K562 (cell line): ENCODE measurements around the gene ZNF48. TPM values are rescaled to one million over a fixed set of nuclear protein-coding genes. Genes with fewer than 3 reads are reported as not detected.
A peak's percentile ranks its signal among the peaks of the same experiment; 100 is the strongest.

Experiments used
- BCL6 ChIP-seq: fragments of 250-450 bp; sonication (Bioruptor Pico); IDR thresholded peaks from 2 replicates; pipeline ENCODE4 v1.4.0; 2020
- CBFB ChIP-seq: sonication (generic); formaldehyde crosslinking; IDR thresholded peaks from 2 replicates; pipeline ENCODE4 v1.4.0; 2020; ENCODE audit warnings: mild to moderate bottlenecking, missing genetic modification reagents
- DACH1 ChIP-seq: fragments of 450-650 bp; IDR thresholded peaks from 2 replicates; pipeline ENCODE4 v1.6.1; 2018; ENCODE audit not compliant: partially characterized antibody
- FOXJ2 ChIP-seq: fragments of 200-800 bp; sonication (Bioruptor generic); IDR thresholded peaks from 2 replicates; pipeline ENCODE4 v1.6.1; 2016; ENCODE audit warnings: missing genetic modification characterization, missing compliant biosample characterization
- GABPA ChIP-seq: fragments of 200-800 bp; sonication (Bioruptor generic); conservative IDR thresholded peaks from 2 replicates; pipeline ENCODE4 v1.6.1; 2016; ENCODE audit warnings: low read depth, missing genetic modification characterization, missing compliant biosample characterization
- HDAC3 ChIP-seq: fragments of 450-650 bp; IDR thresholded peaks from 2 replicates; pipeline ENCODE4 v1.6.1; 2018; ENCODE audit warnings: borderline replicate concordance, mild to moderate bottlenecking, moderate library complexity; ENCODE audit not compliant: partially characterized antibody
- ILF3 ChIP-seq: fragments of 450-650 bp; IDR thresholded peaks from 2 replicates; pipeline ENCODE4 v1.6.1; 2018; ENCODE audit warnings: antibody characterized with exemption, mild to moderate bottlenecking, moderate library complexity, borderline replicate concordance
- IRF2 ChIP-seq: sonication (generic); formaldehyde crosslinking; IDR thresholded peaks from 2 replicates; pipeline ENCODE4 v1.8.1; 2022; ENCODE audit warnings: mild to moderate bottlenecking, missing genetic modification reagents
- MAZ ChIP-seq, 2 experiments: fragments of 450-650 bp in 1 of 2; sonication (generic) in 1 of 2; formaldehyde crosslinking; IDR thresholded peaks in 1 of 2; conservative IDR thresholded peaks in 1 of 2; 2 replicates each; pipeline versions ENCODE4 v1.4.0 to v1.5.0; 2020; ENCODE audit warnings: mild to moderate bottlenecking in 1 of 2, missing genetic modification reagents in 1 of 2
- MCM2 ChIP-seq: fragments of 450-650 bp; IDR thresholded peaks from 2 replicates; pipeline ENCODE4 v1.6.1; 2017; ENCODE audit warnings: low read depth, mild to moderate bottlenecking
- MCM7 ChIP-seq, 2 experiments: fragments of 450-650 bp; IDR thresholded peaks; 2 replicates each; pipeline ENCODE4 v1.6.1; 2016 to 2018
- MEF2A ChIP-seq: IDR thresholded peaks from 2 replicates; pipeline ENCODE4 v1.6.1; 2011; ENCODE audit warnings: low read depth, mild to moderate bottlenecking, low read length, moderate library complexity; ENCODE audit not compliant: control insufficient read depth
- NBN ChIP-seq: fragments of 450-650 bp; IDR thresholded peaks from 2 replicates; pipeline ENCODE4 v1.6.1; 2016; ENCODE audit warnings: low read depth, mild to moderate bottlenecking
- NCOA6 ChIP-seq: fragments of 450-650 bp; IDR thresholded peaks from 2 replicates; pipeline ENCODE4 v1.6.1; 2017; ENCODE audit warnings: mild to moderate bottlenecking
- PCBP1 ChIP-seq: fragments of 200-400 bp; formaldehyde crosslinking; IDR thresholded peaks from 2 replicates; pipeline ENCODE4 v1.6.1; 2018; ENCODE audit warnings: mild to moderate bottlenecking, low read depth, low read length; ENCODE audit not compliant: poor library complexity, severe bottlenecking
- PPARD ChIP-seq: fragments of 250-450 bp; sonication (Bioruptor Pico); IDR thresholded peaks from 2 replicates; pipeline ENCODE4 v1.8.0; 2022; ENCODE audit warnings: inconsistent platforms, mild to moderate bottlenecking, moderate library complexity
- RFX5 ChIP-seq: IDR thresholded peaks from 2 replicates; pipeline ENCODE4 v1.6.1; 2011; ENCODE audit warnings: low read depth, mild to moderate bottlenecking, improper control_type of control experiment, low read length
- SMAD3 ChIP-seq: fragments of 450-650 bp; formaldehyde crosslinking; conservative IDR thresholded peaks from 2 replicates; pipeline ENCODE4 v1.4.0; 2020; ENCODE audit warnings: mild to moderate bottlenecking
- SOX6 ChIP-seq: fragments of 450-650 bp; IDR thresholded peaks from 2 replicates; pipeline ENCODE4 v1.6.1; 2014; ENCODE audit warnings: mild to moderate bottlenecking
- YY1 ChIP-seq, 3 experiments: IDR thresholded peaks; 2 replicates each; pipeline ENCODE4 v1.6.1; 2011; ENCODE audit warnings: low read length in 2 of 3, mild to moderate bottlenecking in 2 of 3, moderate library complexity in 2 of 3, borderline replicate concordance in 1 of 3, control low read depth in 1 of 3, low read depth in 1 of 3; ENCODE audit not compliant: insufficient read depth in 3 of 3, insufficient replicate concordance in 2 of 3, control insufficient read depth in 1 of 3, insufficient read length in 1 of 3; ENCODE audit errors: extremely low read depth in 1 of 3
- ZNF175 ChIP-seq: fragments of 200-800 bp; sonication (Bioruptor generic); IDR thresholded peaks from 2 replicates; pipeline ENCODE4 v1.6.1; 2016; ENCODE audit warnings: low read depth, mild to moderate bottlenecking, missing genetic modification characterization, missing compliant biosample characterization
- ZNF232 ChIP-seq: sonication (generic); formaldehyde crosslinking; IDR thresholded peaks from 2 replicates; pipeline ENCODE4 v1.8.0; 2022; ENCODE audit warnings: mild to moderate bottlenecking, missing genetic modification reagents
- ZNF57 ChIP-seq: fragments of 450-650 bp; formaldehyde crosslinking; IDR thresholded peaks from 2 replicates; pipeline ENCODE4 v1.4.0; 2020; ENCODE audit warnings: mild to moderate bottlenecking, moderate library complexity
- ZNF696 ChIP-seq: fragments of 250-450 bp; sonication (Bioruptor Pico); conservative IDR thresholded peaks from 2 replicates; pipeline ENCODE4 v1.4.0; 2020; ENCODE audit warnings: mild to moderate bottlenecking, moderate library complexity
- ZNF717 ChIP-seq: fragments of 250-450 bp; sonication (Bioruptor Pico); IDR thresholded peaks from 2 replicates; pipeline ENCODE4 v1.5.0; 2021
- polyA plus RNA-seq, 8 experiments: library from polyadenylated mRNA; depleted of rRNA in 4 of 8; stranded (reverse) in 5 of 8; unstranded in 3 of 8; fragments of >200 nt; fragmentation: Nextera tagmentation in 2 of 8; fragmentation: Illumina TruSeq in 1 of 8; extraction: Ambion mirVana in 2 of 8; extraction: Trizol in 1 of 8; gene quantifications; 2 replicates each; pipeline versions ENCODE4 v1.2.1 to v1.2.3, GENCODE V29; 2011 to 2014; ENCODE audit warnings: inconsistent platforms in 1 of 8, missing spikeins in 1 of 8
- total RNA-seq, 7 experiments: library from RNA; depleted of rRNA in 6 of 7; stranded (reverse); fragments of >200 nt in 6 of 7; fragmentation: Illumina TruSeq in 2 of 7; extraction: Trizol in 2 of 7; gene quantifications; 2 replicates each; pipeline versions ENCODE4 v1.2.1 to v1.2.3, GENCODE V29; 2011 to 2021; ENCODE audit warnings: low replicate concordance in 1 of 7
- TF ChIP-seq, protein P1 (sequence below): sonication (generic); formaldehyde crosslinking; IDR thresholded peaks from 2 replicates; pipeline ENCODE4 v1.8.1; 2023; ENCODE audit warnings: mild to moderate bottlenecking, missing genetic modification reagents

The ZNF48 gene
- total and polyA plus RNA-seq, 9 of the 15 experiments (the other 6 are each of a cell fraction or from before 2014, with no cell fraction given) = 0.38 to 11.6 (median 4.7) TPM

DNA sequence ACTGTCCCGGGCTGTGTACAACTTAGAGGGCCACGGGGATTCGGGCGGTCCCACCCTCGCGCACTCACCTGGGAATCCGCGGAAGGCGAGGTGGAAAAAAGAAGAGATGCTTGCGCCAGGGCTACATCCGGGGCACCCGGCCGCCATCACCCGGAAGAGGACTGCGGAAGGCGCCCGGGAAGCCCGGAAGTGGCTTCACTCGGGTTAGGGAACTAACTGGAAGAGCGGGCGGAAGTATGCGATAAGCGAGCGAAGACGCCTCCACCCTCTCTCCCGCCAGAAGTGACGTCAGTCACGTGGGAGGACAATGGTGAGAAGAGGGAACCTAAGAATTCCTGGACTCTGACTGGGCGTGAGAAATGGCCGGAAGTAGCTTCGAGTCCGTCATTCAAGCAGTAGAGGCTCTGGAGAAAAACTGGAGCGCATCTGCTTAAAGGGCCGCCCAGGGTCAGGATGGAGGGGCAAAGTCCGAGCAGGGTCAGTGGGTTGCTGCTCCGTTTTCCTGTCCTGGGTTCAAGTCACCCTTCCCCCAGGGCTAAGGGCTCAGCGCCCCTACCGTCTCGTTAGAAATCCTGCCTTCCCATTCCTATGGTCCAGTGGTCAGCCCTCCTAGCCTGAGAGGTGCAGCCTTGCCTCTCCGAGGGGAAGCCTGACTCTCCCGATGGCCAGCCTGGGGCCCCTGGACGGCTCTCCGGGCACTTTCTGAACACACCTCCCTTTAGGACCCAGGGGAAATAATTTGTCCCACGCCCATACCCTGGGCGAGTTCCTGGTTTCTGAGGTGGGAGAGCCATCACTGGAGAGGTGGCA, 39.9 kb upstream of the ZNF48 start, which contains the start of gene CD2BP2 (continued):
- peak; percentile 58 to 93 (median 91) for TF ChIP-seq YY1 (IDR thresholded peaks at IDR 0.05; ENCODE audit: borderline replicate concordance in 1 of 3, control insufficient read depth in 1 of 3, extremely low read depth in 1 of 3, insufficient read depth in 3 of 3, insufficient read length in 1 of 3, insufficient replicate concordance in 2 of 3, low read depth in 1 of 3, low read length in 2 of 3)
- TF ChIP-seq MAZ (CRISPR knock-in tag; conservative IDR thresholded peaks at IDR 0.05 in 1 of 2, IDR thresholded peaks at IDR 0.05 in 1 of 2) = peak; percentile 55 to 67; a peak in 2 of 4 replicates
- 0 out of 2 replicates have a peak, but pooled peaks have one; percentile 65 for TF ChIP-seq ZNF717 (CRISPR knock-in tag)
- TF ChIP-seq SOX6 = peak; percentile 82; the same call in 1 of the 2 replicates
- peak; percentile 76; the same call in 1 of the 2 replicates for TF ChIP-seq NCOA6
- no peak for TF ChIP-seq MCM7 (IDR thresholded peaks at IDR 0.05)
- TF ChIP-seq ZNF232 (CRISPR knock-in tag) = peak; percentile 78; the same call in 1 of the 2 replicates
- TF ChIP-seq BCL6 = no peak
- peak; percentile 100 for TF ChIP-seq GABPA (tag)
- TF ChIP-seq SMAD3 (CRISPR knock-in tag) = no peak
- peak; percentile 45 for TF ChIP-seq HDAC3
- TF ChIP-seq ZNF696 (CRISPR knock-in tag) = no peak
- TF ChIP-seq, protein P1, sequence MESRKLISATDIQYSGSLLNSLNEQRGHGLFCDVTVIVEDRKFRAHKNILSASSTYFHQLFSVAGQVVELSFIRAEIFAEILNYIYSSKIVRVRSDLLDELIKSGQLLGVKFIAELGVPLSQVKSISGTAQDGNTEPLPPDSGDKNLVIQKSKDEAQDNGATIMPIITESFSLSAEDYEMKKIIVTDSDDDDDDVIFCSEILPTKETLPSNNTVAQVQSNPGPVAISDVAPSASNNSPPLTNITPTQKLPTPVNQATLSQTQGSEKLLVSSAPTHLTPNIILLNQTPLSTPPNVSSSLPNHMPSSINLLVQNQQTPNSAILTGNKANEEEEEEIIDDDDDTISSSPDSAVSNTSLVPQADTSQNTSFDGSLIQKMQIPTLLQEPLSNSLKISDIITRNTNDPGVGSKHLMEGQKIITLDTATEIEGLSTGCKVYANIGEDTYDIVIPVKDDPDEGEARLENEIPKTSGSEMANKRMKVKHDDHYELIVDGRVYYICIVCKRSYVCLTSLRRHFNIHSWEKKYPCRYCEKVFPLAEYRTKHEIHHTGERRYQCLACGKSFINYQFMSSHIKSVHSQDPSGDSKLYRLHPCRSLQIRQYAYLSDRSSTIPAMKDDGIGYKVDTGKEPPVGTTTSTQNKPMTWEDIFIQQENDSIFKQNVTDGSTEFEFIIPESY = peak; percentile 13
- TF ChIP-seq ZNF57 (CRISPR knock-in tag) = no peak
- peak; percentile 16 for TF ChIP-seq PCBP1
- no peak for TF ChIP-seq NBN
- no peak for TF ChIP-seq MCM2
- no peak for TF ChIP-seq DACH1
- TF ChIP-seq ZNF175 (CRISPR knock-in tag) = peak; percentile 68
- TF ChIP-seq ILF3 = 0 out of 2 replicates have a peak, but pooled peaks have one; percentile 10
- TF ChIP-seq MEF2A = no peak
- TF ChIP-seq CBFB (CRISPR knock-in tag) = no peak; the same call in none of the 2 replicates
- TF ChIP-seq PPARD (CRISPR knock-in tag) = no peak
- no peak for TF ChIP-seq RFX5
- TF ChIP-seq IRF2 (CRISPR knock-in tag) = no peak
- TF ChIP-seq FOXJ2 (tag) = no peak
